Stimulated activated CD4-positive, alpha-beta T cell treated with anti-CD3 and anti-CD28 coated beads, Interleukin-1b, Interleukin-23, amount 100 ng/mL, for 48 hours (primary cell): ENCODE measurements around the gene FOXO3.
"Not testable (repeated sequence)": the region's sequence is repeated elsewhere in the genome, so short reads cannot be mapped to it uniquely, and the experiment has no call there.

Experiments
- DNase-seq: peaks from one replicate; pipeline ENCODE4 v3.0.0-alpha.2; 2020

Gene FOXO3

GRCh38 chr6:108560463-108561308 lies at the start of gene FOXO3:
TSS of gene FOXO3 (plus strand) at chr6:108560917. CDS start at chr6:108561209, 292 bp downstream.
- peak; percentile 39 for DNase-seq

GRCh38 chr6:108518714-108519576 lies 41.8 kb upstream of the FOXO3 start:
- no peak for DNase-seq

- DNase-seq, result no peak
These were observed 39.1 kb upstream of the FOXO3 start for GRCh38 chr6:108521616-108522107.

- DNase-seq, result no peak
These were observed 37.0 kb upstream of the FOXO3 start for GRCh38 chr6:108523697-108524096.

- DNase-seq, result no peak
These were observed 36.0 kb upstream of the FOXO3 start for GRCh38 chr6:108524528-108525248.

- DNase-seq, result no peak
These were observed 34.0 kb upstream of the FOXO3 start for GRCh38 chr6:108526739-108527174.

GRCh38 chr6:108528878-108529277 lies 31.8 kb upstream of the FOXO3 start:
- no peak for DNase-seq

GRCh38 chr6:108531332-108531731 lies 29.4 kb upstream of the FOXO3 start:
- DNase-seq, result no peak

GRCh38 chr6:108535114-108535742 lies 25.5 kb upstream of the FOXO3 start:
- DNase-seq, result no peak

- not testable (repeated sequence) for DNase-seq
These were observed 24.7 kb upstream of the FOXO3 start for GRCh38 chr6:108535920-108536535.

- DNase-seq, result peak; percentile 58
These were observed 18.6 kb upstream of the FOXO3 start for GRCh38 chr6:108541843-108542759.

- DNase-seq, result no peak
These were observed 17.4 kb upstream of the FOXO3 start for GRCh38 chr6:108543175-108543940.

- DNase-seq, result no peak
These were observed 16.1 kb upstream of the FOXO3 start for GRCh38 chr6:108544606-108545005.

- DNase-seq, result no peak
These were observed 14.4 kb upstream of the FOXO3 start for GRCh38 chr6:108546079-108547049.

- no peak for DNase-seq
These were observed 11.5 kb upstream of the FOXO3 start for GRCh38 chr6:108549241-108549640.

- no peak for DNase-seq
These were observed 11.0 kb upstream of the FOXO3 start for GRCh38 chr6:108549741-108550140.

- DNase-seq, result no peak
These were observed 10.5 kb upstream of the FOXO3 start for GRCh38 chr6:108550256-108550655.

- no peak for DNase-seq
These were observed 5.2 kb upstream of the FOXO3 start for GRCh38 chr6:108555399-108556052.
